Mammary epithelial cell (primary cell): ENCODE measurements around the gene CDH20.

ENCODE experiments used
- CTCF ChIP-seq, 2 donors: IDR thresholded peaks in 1 of 2; conservative IDR thresholded peaks in 1 of 2; 2 replicates each; pipeline ENCODE4 v1.5.1; 2011 to 2012; ENCODE audit warnings: inconsistent platforms in 2 of 2, low read length in 2 of 2, mild to moderate bottlenecking in 2 of 2, control low read depth in 1 of 2, low read depth in 1 of 2; ENCODE audit not compliant: insufficient read depth in 1 of 2; ENCODE audit errors: extremely low read depth in 1 of 2
- EZH2 ChIP-seq: IDR thresholded peaks from 2 replicates; pipeline ENCODE4 v1.6.1; 2012; ENCODE audit warnings: low read length, inconsistent platforms, borderline replicate concordance

- TF ChIP-seq CTCF (conservative IDR thresholded peaks at IDR 0.05 in 1 of 2, IDR thresholded peaks at IDR 0.05 in 1 of 2; ENCODE audit: extremely low read depth in 1 of 2, insufficient read depth in 1 of 2, low read depth in 1 of 2, low read length in 2 of 2) = no peak
- no peak for TF ChIP-seq EZH2
These were observed 223.1 kb downstream of the CDH20 start for GRCh38 chr18:61556316-61556715.
